Measurements from ENCODE around the gene LRRC40.
"Not testable (repeated sequence)": the region's sequence is repeated elsewhere in the genome, so short reads cannot be mapped to it uniquely, and the experiment has no call there.

Gene LRRC40

GRCh38 chr1:70200065-70200464, 5.3 kb downstream of the LRRC40 start:
- no peak for DNase-seq

GRCh38 chr1:70196333-70196732, 9.0 kb downstream of the LRRC40 start:
- no peak for DNase-seq

- no peak for DNase-seq
Observed at GRCh38 chr1:70195342-70195741, 10.0 kb downstream of the LRRC40 start.

- DNase-seq = no peak
Observed at GRCh38 chr1:70194601-70195000, 10.8 kb downstream of the LRRC40 start.

GRCh38 chr1:70192446-70192845, 12.9 kb downstream of the LRRC40 start:
- DNase-seq = not testable (repeated sequence)

GRCh38 chr1:70190180-70190579, 15.2 kb downstream of the LRRC40 start:
- DNase-seq = no peak

GRCh38 chr1:70188522-70188921, 16.9 kb downstream of the LRRC40 start:
- no peak for DNase-seq

GRCh38 chr1:70185181-70185580, 20.2 kb downstream of the LRRC40 start:
- not testable (repeated sequence) for DNase-seq

- DNase-seq = no peak
Observed at GRCh38 chr1:70171512-70171911, 33.9 kb downstream of the LRRC40 start.

- no peak for DNase-seq
Observed at GRCh38 chr1:70169018-70169839, 36.1 kb downstream of the LRRC40 start.

- DNase-seq = no peak
Observed at GRCh38 chr1:70168283-70168682, 37.1 kb downstream of the LRRC40 start.

- DNase-seq = no peak
Observed at GRCh38 chr1:70164350-70164749, 41.0 kb downstream of the LRRC40 start.

GRCh38 chr1:70156529-70157120, 48.8 kb downstream of the LRRC40 start:
- DNase-seq = no peak

- no peak for DNase-seq
Observed at GRCh38 chr1:70153739-70154138, 51.6 kb downstream of the LRRC40 start.

GRCh38 chr1:70150444-70150843, 54.9 kb downstream of the LRRC40 start:
- DNase-seq = no peak

- no peak for DNase-seq
Observed at GRCh38 chr1:70146488-70146887, 58.9 kb downstream of the LRRC40 start.

DNA sequence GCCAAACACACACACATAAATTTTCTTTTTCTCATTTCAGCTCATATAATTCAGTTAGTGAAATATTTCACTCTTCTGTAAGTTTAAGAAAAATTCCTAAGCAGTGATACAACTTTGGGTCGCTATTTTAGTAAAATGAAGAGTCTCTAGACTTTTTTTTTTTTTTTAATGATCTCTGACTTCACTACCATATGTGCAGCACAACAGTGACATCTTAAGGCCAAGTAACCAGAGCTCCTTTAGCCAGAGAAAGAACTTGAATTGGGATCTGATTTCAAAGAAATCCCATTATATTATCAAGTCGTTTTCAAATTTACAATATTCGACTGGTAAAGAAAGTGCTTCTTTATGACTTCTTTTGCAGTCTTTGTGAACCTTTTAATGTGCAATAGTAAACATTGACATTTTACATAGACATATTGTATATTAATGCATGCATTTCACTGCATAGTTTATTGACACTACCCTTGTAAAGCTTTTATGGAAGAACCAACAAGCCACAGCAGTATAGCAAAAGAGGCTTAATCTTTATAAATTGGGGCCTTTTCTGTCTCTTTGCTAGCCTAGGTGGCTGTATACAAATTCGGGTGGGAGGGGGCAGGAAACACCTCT, 62.2 kb downstream of the LRRC40 start:
- no peak for DNase-seq

- DNase-seq = no peak
Observed at GRCh38 chr1:70142075-70142474, 63.3 kb downstream of the LRRC40 start.

- DNase-seq = no peak
Observed at GRCh38 chr1:70140894-70141293, 64.5 kb downstream of the LRRC40 start.

GRCh38 chr1:70140343-70140742, 65.0 kb downstream of the LRRC40 start:
- DNase-seq = no peak

GRCh38 chr1:70134148-70134547, 71.2 kb downstream of the LRRC40 start:
- DNase-seq = peak; percentile 31

DNA sequence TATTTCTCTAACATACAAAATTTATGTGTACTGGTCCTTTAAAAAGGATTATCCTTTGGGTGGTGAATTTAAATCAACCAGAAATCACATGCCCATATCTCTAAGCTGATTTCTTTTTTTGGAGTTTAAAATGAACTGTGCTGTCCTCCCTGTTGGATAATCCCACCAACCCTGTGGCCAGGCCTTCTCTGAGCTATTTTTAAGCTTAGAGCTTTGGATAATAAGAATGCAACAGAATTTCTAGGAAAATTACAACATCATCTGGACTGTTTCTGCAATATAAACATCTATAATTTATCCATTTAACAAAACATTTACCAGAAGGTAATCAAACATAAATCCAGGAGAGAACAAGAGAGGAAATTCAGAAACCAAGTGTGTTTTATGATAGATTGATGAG, 88.3 kb downstream of the LRRC40 start:
- no peak for DNase-seq

GRCh38 chr1:70115315-70115714, 90.1 kb downstream of the LRRC40 start:
- DNase-seq = no peak

- no peak for DNase-seq
Observed at GRCh38 chr1:70112838-70113237, 92.5 kb downstream of the LRRC40 start.
